Heart right ventricle (tissue), 16 donors: ENCODE measurements around the gene STX2. TPM values are rescaled to one million over a fixed set of nuclear protein-coding genes. Genes with fewer than 3 reads are reported as not detected.
A peak's percentile ranks its signal among the peaks of the same experiment; 100 is the strongest.
"Not testable (repeated sequence)": the region's sequence is repeated elsewhere in the genome, so short reads cannot be mapped to it uniquely, and the experiment has no call there.

Experiments used
- ATAC-seq, 8 donors: fragments of 200-7000 bp; cut with Tn5 transposase; one replicate each; pipeline ENCODE4 v1.9.1; 2020; ENCODE audit warnings: mild to moderate bottlenecking in 8 of 8, moderate library complexity in 8 of 8, moderate number of reproducible peaks in 1 of 8
- DNase-seq, 2 donors: peaks; one replicate each; pipeline ENCODE4 v3.0.0-alpha.2; 2020
- H3K27ac ChIP-seq, 10 donors: fragments of 200-600 bp; sonication (generic) in 2 of 10; one replicate each; pipeline versions ENCODE4 v1.5.0 to v1.8.0; 2020 to 2022; ENCODE audit warnings: mild to moderate bottlenecking in 3 of 10
- H3K27me3 ChIP-seq, 7 donors: fragments of 200-600 bp; one replicate each; pipeline ENCODE4 v1.8.0; 2021 to 2022; ENCODE audit warnings: mild to moderate bottlenecking in 2 of 7
- H3K36me3 ChIP-seq, 9 donors: fragments of 200-600 bp; sonication (generic) in 1 of 9; one replicate each; pipeline versions ENCODE4 v1.5.0 to v1.8.0; 2020 to 2022; ENCODE audit warnings: mild to moderate bottlenecking in 2 of 9
- H3K4me1 ChIP-seq, 9 donors: fragments of 200-600 bp; sonication (generic) in 1 of 9; one replicate each; pipeline versions ENCODE4 v1.5.0 to v1.8.0; 2020 to 2022; ENCODE audit warnings: mild to moderate bottlenecking in 4 of 9
- H3K4me3 ChIP-seq, 10 donors: fragments of 200-600 bp; sonication (generic) in 2 of 10; one replicate each; pipeline versions ENCODE4 v1.5.0 to v1.8.0; 2020 to 2022; ENCODE audit warnings: mild to moderate bottlenecking in 7 of 10, moderate library complexity in 2 of 10
- H3K9me3 ChIP-seq, 11 donors: fragments of 200-600 bp in 10 of 11; sonication (generic) in 2 of 11; one replicate each; pipeline versions ENCODE4 v1.5.0 to v1.8.0; 2013 to 2022; ENCODE audit warnings: mild to moderate bottlenecking in 2 of 11, control low read depth in 1 of 11, moderate library complexity in 1 of 11
- CTCF ChIP-seq, 9 donors: fragments of 200-600 bp; sonication (generic) in 2 of 9; IDR thresholded peaks; one replicate each; pipeline versions ENCODE4 v1.5.0 to v1.8.0; 2021 to 2022; ENCODE audit warnings: antibody characterized with exemption in 9 of 9, mild to moderate bottlenecking in 5 of 9, moderate library complexity in 1 of 9
- WGBS, 2 donors: extraction: QIAGEN DNeasy Blood & Tissue Kit; methylation state at CpG; one replicate each; pipeline ENCODE4 v1.1.7; 2013; ENCODE audit warnings: inconsistent platforms in 1 of 2; 5-methylcytosine and 5-hydroxymethylcytosine counted together
- intact Hi-C, 10 donors: fragments of 100-400 bp; cut with DNase I; formaldehyde crosslinking; loops; one replicate each; pipeline versions ENCODE4 v1.11.1 to v1.14.2; 2022
- polyA plus RNA-seq, 2 donors: library from polyadenylated mRNA; stranded (reverse); fragments of 200-250 nt; gene quantifications; one replicate each; pipeline ENCODE4 v1.2.3, GENCODE V29; 2013
- total RNA-seq, 10 donors: library from RNA; stranded (reverse); fragmentation: NEBNext Ultra II Directional in 3 of 10; extraction: Animal tissue kit (Norgen Biotek cat#: 25700) in 3 of 10; gene quantifications; one replicate each; pipeline versions ENCODE4 v1.2.1 to v1.2.4, GENCODE V29; 2021 to 2023
- donor health status: Arrhythmogenic right ventricular cardiomyopathy.
- donor health status: ischemic (EF 13 %, LVEDD 7.1; RV severe dilation, severe dysfunction).
- donor health status: healthy with polysubstance abuse.
- donor health status: DM: no; HTN: yes; CAD: no.
- donor health status: DM: no; HTN: no; CAD: no.
- donor health status: ischemic (EF 25% LVEDD 6.9; RV normal size, moderate dysfunction).
- donor health status: ischemic (EF 25% LVEDD 5.7; RV mildly dilated, moderate dysfunction).
- donor health status: healthy.
- donor health status: DM: yes; HTN: yes; CAD: no.
- donor health status: Ischemic cardiomyopathy.
- donor health status: ischemic (EF 35%, LVEDD 5.7; RV mildly dilated, moderate dysfunction).
- donor health status: nonischemic (EF 11% LVEDD 7.7; RV severe dilation, severe dysfunction).
- donor health status: DM: yes; HTN: yes; CAD: no.
- donor health status: PGD.
- donor health status: ischemic (EF 29% LVEDD 5.4; RV normal size, mild dysfunction).
- donor health status: nonischemic (EF 23%, LVEDD 6.1; RV moderate dilation, normal function).

Gene STX2
- total and polyA plus RNA-seq, 12 donors = 6.0 to 17.0 (median 11.6) TPM

- intact Hi-C loops = no loop called here
- H3K27me3 ChIP-seq = no peaks in the 10 kb centered on the region
- WGBS, 2 donors = 78 to 85% methylated on average over 21 of the region's 21 CpGs
Measured at GRCh38 chr12:130788515-130788914, 50.5 kb downstream of the STX2 start.

GRCh38 chr12:130787445-130788410 is 51.3 kb downstream of the STX2 start:
- TF ChIP-seq CTCF (IDR thresholded peaks at IDR 0.05) = no peak
- Histone ChIP-seq H3K27me3 (no peaks in the 10 kb centered on the region), H3K36me3 (peaks cover 0 to 75% (median 15%) of the 10 kb centered on the region in 9 donors), H3K27ac (no peak overlapping the region), H3K9me3 (peaks cover 0 to 33% (median 17%) of the 10 kb centered on the region in 11 donors), H3K4me3 (no peak overlapping the region), H3K4me1 (no peaks in the 10 kb centered on the region)
- peak in 1 of 8 donors; percentile 62 for ATAC-seq
- intact Hi-C loops = no loop called here
- 88 to 89% methylated on average over 35 of the region's 35 CpGs for WGBS, 2 donors
- DNase-seq = no peak

More at GRCh38 chr12:130788515-130788914, 50.5 kb downstream of the STX2 start:
- no peak overlapping the region for H3K27ac ChIP-seq
- H3K4me3 ChIP-seq = no peak overlapping the region
- no peak for DNase-seq
- H3K9me3 ChIP-seq = peaks cover 0 to 33% (median 17%) of the 10 kb centered on the region in 11 donors
- H3K36me3 ChIP-seq = peaks cover 0 to 80% (median 18%) of the 10 kb centered on the region in 9 donors
- no peak for ATAC-seq
- TF ChIP-seq CTCF (IDR thresholded peaks at IDR 0.05) = no peak
- no peaks in the 10 kb centered on the region for H3K4me1 ChIP-seq

GRCh38 chr12:130787041-130787440 is 52.0 kb downstream of the STX2 start:
- Histone ChIP-seq H3K27ac (no peak overlapping the region), H3K4me1 (no peaks in the 10 kb centered on the region), H3K36me3 (peaks cover 0 to 71% (median 15%) of the 10 kb centered on the region in 9 donors), H3K9me3 (peaks cover 0 to 33% (median 17%) of the 10 kb centered on the region in 11 donors), H3K4me3 (no peak overlapping the region), H3K27me3 (no peaks in the 10 kb centered on the region)
- no peak for TF ChIP-seq CTCF (IDR thresholded peaks at IDR 0.05)
- 85 to 88% methylated on average over 9 to 10 of the region's 10 CpGs for WGBS, 2 donors
- DNase-seq (no peak), ATAC-seq (no peak)
- intact Hi-C loops = no loop called here

- Histone ChIP-seq H3K4me1 (no peaks in the 10 kb centered on the region), H3K36me3 (peaks cover 0 to 40% (median 15%) of the 10 kb centered on the region in 9 donors), H3K27me3 (no peaks in the 10 kb centered on the region), H3K9me3 (peaks cover 0 to 33% (median 17%) of the 10 kb centered on the region in 11 donors), H3K27ac (no peak overlapping the region), H3K4me3 (no peak overlapping the region)
- intact Hi-C loops = no loop called here
- ATAC-seq (no peak), DNase-seq (no peak)
- 77 to 79% methylated on average over 18 of the region's 18 CpGs for WGBS, 2 donors
- TF ChIP-seq CTCF (IDR thresholded peaks at IDR 0.05) = no peak
Measured at GRCh38 chr12:130783110-130783715, 55.8 kb downstream of the STX2 start.

- H3K27ac ChIP-seq, H3K4me1 ChIP-seq, H3K27me3 ChIP-seq, H3K4me3 ChIP-seq, DNase-seq, intact Hi-C loops, ATAC-seq: not testable (repeated sequence)
- WGBS, 2 donors = 88 to 91% methylated on average over 11 to 13 of the region's 13 CpGs
- H3K9me3 ChIP-seq = peaks cover 0 to 33% (median 17%) of the 10 kb centered on the region in 11 donors
- H3K36me3 ChIP-seq = peaks cover 0 to 33% (median 15%) of the 10 kb centered on the region in 9 donors
Measured at GRCh38 chr12:130782245-130782644, 56.8 kb downstream of the STX2 start.
